ENCODE results near the gene MKRN1. TPM values are rescaled to one million over a fixed set of nuclear protein-coding genes. Genes with fewer than 3 reads are reported as not detected.

MKRN1 gene
- total RNA-seq (2022; extraction: Qiagen RNA extraction) = 49.3 to 71.5 TPM (median 53.2 TPM) in 5 replicates

GRCh38 chr7:140479062-140479738, at the start of gene MKRN1:
Gene MKRN1 (minus strand): TSS chr7:140479505. CDS start chr7:140479344, 161 bp downstream.

GRCh38 chr7:140403878-140404564, 75.3 kb downstream of the MKRN1 start, which contains the start of gene RAB19:
Gene RAB19 (plus strand): TSS chr7:140404058. CDS start chr7:140407647, 3,589 bp downstream.

Other genes with a start within 250 kb of the MKRN1 start
- gene SLC37A3, start 81.0 kb downstream of the MKRN1 start, total RNA-seq (2022; extraction: Qiagen RNA extraction) = 23.0 to 30.6 TPM (median 26.6 TPM) in 5 replicates
- not detected in 5 replicates for gene RAB19, start 75.4 kb downstream of the MKRN1 start, total RNA-seq (2022; extraction: Qiagen RNA extraction)
- gene DENND2A, start 161.3 kb upstream of the MKRN1 start, total RNA-seq (2022; extraction: Qiagen RNA extraction) = 0.45 to 0.91 TPM (median 0.68 TPM) in 5 replicates
- gene ADCK2, start 193.4 kb upstream of the MKRN1 start, total RNA-seq (2022; extraction: Qiagen RNA extraction) = 18.2 to 21.3 TPM (median 20.4 TPM) in 5 replicates
- gene NDUFB2, start 217.2 kb upstream of the MKRN1 start, total RNA-seq (2022; extraction: Qiagen RNA extraction) = 369 to 415 TPM (median 390 TPM) in 5 replicates